ENCODE measurements around the gene TFCP2L1.

DNA sequence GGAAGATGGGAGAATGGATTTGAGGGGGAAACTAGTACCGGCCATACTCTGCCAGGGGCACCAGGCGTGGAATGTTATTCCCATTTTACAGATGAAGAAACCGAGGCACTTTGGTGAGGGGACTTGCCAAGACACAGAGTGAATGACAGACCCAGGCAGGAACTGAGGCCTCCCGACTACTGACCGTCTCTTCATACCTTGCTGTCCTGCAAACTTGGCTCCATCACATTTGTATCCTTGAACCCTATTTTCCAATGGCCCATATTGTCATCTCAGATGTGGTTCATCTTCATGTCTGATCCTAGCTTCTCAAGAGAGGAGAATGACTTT is 6.2 kb upstream of the TFCP2L1 start:
- TF ChIP-seq, protein P1, sequence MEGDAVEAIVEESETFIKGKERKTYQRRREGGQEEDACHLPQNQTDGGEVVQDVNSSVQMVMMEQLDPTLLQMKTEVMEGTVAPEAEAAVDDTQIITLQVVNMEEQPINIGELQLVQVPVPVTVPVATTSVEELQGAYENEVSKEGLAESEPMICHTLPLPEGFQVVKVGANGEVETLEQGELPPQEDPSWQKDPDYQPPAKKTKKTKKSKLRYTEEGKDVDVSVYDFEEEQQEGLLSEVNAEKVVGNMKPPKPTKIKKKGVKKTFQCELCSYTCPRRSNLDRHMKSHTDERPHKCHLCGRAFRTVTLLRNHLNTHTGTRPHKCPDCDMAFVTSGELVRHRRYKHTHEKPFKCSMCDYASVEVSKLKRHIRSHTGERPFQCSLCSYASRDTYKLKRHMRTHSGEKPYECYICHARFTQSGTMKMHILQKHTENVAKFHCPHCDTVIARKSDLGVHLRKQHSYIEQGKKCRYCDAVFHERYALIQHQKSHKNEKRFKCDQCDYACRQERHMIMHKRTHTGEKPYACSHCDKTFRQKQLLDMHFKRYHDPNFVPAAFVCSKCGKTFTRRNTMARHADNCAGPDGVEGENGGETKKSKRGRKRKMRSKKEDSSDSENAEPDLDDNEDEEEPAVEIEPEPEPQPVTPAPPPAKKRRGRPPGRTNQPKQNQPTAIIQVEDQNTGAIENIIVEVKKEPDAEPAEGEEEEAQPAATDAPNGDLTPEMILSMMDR (conservative IDR thresholded peaks at IDR 0.05; ENCODE audit: low read depth in 2 of 2), result no peak
- no peak for TF ChIP-seq EZH2 (IDR thresholded peaks at IDR 0.05; ENCODE audit: low read depth, unreplicated experiment)
- TF ChIP-seq POLR2AphosphoS5 (IDR thresholded peaks at IDR 0.05; ENCODE audit: low read depth), result no peak
- TF ChIP-seq NANOG (IDR thresholded peaks at IDR 0.05; ENCODE audit: borderline replicate concordance), result no peak
- TF ChIP-seq, protein P2, sequence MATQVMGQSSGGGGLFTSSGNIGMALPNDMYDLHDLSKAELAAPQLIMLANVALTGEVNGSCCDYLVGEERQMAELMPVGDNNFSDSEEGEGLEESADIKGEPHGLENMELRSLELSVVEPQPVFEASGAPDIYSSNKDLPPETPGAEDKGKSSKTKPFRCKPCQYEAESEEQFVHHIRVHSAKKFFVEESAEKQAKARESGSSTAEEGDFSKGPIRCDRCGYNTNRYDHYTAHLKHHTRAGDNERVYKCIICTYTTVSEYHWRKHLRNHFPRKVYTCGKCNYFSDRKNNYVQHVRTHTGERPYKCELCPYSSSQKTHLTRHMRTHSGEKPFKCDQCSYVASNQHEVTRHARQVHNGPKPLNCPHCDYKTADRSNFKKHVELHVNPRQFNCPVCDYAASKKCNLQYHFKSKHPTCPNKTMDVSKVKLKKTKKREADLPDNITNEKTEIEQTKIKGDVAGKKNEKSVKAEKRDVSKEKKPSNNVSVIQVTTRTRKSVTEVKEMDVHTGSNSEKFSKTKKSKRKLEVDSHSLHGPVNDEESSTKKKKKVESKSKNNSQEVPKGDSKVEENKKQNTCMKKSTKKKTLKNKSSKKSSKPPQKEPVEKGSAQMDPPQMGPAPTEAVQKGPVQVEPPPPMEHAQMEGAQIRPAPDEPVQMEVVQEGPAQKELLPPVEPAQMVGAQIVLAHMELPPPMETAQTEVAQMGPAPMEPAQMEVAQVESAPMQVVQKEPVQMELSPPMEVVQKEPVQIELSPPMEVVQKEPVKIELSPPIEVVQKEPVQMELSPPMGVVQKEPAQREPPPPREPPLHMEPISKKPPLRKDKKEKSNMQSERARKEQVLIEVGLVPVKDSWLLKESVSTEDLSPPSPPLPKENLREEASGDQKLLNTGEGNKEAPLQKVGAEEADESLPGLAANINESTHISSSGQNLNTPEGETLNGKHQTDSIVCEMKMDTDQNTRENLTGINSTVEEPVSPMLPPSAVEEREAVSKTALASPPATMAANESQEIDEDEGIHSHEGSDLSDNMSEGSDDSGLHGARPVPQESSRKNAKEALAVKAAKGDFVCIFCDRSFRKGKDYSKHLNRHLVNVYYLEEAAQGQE (IDR thresholded peaks at IDR 0.05; ENCODE audit: unreplicated experiment), result no peak
- TF ChIP-seq JUNB (IDR thresholded peaks at IDR 0.05; ENCODE audit: unreplicated experiment), result no peak
- TF ChIP-seq, protein P3, sequence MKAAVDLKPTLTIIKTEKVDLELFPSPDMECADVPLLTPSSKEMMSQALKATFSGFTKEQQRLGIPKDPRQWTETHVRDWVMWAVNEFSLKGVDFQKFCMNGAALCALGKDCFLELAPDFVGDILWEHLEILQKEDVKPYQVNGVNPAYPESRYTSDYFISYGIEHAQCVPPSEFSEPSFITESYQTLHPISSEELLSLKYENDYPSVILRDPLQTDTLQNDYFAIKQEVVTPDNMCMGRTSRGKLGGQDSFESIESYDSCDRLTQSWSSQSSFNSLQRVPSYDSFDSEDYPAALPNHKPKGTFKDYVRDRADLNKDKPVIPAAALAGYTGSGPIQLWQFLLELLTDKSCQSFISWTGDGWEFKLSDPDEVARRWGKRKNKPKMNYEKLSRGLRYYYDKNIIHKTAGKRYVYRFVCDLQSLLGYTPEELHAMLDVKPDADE (IDR thresholded peaks at IDR 0.05), result no peak
- TF ChIP-seq EZH2phosphoT487 (IDR thresholded peaks at IDR 0.05; ENCODE audit: unreplicated experiment), result no peak

Data from GM23338 (cell line).